NCI-H2029 treated with DMSO at 0.1 percent for 48 hours (cell line): Measurements from ENCODE around the gene KDM4B.

Experiments used
- DNase-seq: peaks from one replicate; lab custom pipeline; 2025; lab: John Stamatoyannopoulos, UW

KDM4B gene

GRCh38 chr19:5068233-5069072 lies 99.5 kb downstream of the KDM4B start:
- no peak for DNase-seq

DNA sequence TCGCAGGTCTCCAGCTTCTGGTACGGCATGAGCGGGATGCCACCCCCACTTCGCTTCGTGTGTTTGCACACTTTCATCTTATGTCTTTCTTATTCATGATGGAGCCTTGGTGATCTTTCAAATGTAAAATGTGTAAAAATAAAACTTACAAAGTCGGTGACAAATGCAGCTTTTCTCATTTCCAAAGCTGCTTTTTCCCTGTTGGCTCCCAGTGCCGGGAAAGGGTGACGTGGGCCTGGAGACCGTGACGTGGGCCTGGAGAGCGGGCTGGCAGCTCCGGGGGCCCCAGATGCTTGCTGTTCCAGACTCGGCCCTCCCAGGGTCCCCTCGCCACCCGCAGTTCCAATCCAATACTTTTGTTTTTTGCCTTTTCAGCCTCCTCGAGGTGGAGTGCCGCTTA lies 101.4 kb downstream of the KDM4B start:
- no peak for DNase-seq

- no peak for DNase-seq
Observed at GRCh38 chr19:5070930-5071329, 102.0 kb downstream of the KDM4B start.

GRCh38 chr19:5071579-5071978 lies 102.7 kb downstream of the KDM4B start:
- DNase-seq: no peak

GRCh38 chr19:5072115-5072514 lies 103.2 kb downstream of the KDM4B start:
- DNase-seq: no peak

DNA sequence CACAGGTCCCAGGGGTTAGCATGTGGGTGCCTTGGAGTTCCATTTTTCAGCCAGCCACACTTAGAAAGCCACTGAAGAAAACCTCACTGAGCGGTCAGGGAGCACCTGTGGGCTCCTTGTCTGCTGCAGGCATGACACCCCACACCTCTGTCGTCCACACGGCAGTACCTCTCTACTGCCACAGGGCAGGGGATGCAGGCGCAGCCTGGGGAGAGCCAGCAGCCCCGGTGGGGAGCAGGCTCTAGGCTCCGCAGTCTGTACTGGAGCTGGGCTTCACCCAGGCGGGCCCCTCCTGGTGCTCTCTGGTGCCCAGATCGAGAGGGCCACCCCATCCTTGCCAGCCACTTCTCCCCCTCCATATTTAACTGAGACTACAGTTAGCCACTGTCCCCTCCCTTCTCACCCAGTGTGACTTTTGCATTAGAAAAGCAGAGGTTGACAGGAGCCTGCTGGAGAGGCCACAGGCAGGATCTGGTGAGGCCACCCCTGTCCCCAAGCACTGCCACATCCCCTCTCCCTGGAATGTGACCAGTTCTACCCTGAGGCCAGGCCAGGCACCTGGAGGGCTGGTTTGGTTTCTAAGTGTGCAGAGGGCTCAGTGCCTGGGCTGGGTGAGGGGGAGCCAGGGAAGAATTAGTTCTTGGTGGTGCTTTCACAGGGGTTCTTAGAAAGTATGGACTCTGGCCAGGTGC lies 104.4 kb downstream of the KDM4B start:
- DNase-seq: no peak

DNA sequence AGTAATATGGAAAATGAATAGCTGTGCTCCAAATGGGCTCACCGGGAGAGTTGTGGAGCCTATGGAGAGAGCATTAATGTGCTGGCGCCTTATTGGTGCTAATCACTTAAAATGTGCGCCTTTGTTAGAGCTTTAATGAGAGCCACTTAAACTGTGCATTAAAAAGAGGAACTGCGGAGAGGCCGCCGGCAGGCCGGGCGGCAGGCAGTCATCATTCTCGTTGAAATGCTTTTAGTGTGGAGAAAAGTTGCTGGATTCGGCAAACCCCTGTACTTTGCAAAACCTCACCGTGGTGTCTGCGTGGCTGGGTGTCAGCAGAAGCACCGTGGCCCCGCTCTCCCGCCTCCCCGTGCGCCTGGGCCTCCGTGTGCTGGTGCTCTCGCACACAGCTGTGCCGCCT lies 105.5 kb downstream of the KDM4B start:
- no peak for DNase-seq

DNA sequence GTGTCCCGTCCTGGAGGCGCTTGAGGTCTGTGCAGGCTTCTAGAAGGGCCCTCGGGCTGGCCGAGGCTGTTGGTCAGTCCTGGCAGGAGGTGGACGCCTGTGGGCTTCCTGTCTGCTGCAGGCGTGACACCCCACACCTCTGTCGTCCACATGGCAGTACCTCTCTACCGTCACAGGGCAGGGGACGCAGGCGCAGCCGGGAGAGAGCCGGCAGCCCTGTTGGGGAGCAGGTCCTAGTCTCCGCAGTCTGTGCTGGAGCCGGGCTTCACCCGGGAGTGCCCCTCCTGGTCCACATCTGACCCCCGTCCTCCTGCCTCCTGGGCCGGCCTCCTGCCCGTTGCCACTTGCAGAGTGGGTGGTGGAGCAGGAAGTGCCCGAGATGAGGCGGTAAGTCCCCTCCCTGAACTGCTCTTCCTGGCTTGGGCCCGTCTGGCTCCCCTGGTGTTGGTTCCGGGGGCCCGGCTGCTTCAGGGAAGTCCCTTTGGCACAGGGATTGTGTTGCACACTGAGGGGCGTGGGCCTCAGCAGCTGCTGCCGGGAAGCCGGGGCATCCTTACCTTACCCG lies 106.0 kb downstream of the KDM4B start:
- no peak for DNase-seq

- DNase-seq: no peak
Observed at GRCh38 chr19:5075597-5075996, 106.7 kb downstream of the KDM4B start.

GRCh38 chr19:5076440-5077208 lies 107.7 kb downstream of the KDM4B start:
- no peak for DNase-seq

DNA sequence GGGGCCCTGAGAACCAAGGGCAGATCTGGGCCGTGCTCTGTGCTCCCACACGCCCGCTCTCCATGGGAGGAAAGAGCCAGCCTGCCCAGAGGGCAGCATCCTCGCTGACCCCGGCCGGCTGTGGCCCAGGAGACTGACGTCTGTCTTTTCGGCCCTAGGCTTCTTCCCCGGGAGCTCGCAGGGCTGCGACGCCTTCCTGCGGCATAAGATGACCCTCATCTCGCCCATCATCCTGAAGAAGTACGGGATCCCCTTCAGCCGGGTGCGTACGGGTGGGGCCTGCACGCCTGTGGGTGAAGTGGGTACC lies 108.2 kb downstream of the KDM4B start:
- DNase-seq: no peak

DNA sequence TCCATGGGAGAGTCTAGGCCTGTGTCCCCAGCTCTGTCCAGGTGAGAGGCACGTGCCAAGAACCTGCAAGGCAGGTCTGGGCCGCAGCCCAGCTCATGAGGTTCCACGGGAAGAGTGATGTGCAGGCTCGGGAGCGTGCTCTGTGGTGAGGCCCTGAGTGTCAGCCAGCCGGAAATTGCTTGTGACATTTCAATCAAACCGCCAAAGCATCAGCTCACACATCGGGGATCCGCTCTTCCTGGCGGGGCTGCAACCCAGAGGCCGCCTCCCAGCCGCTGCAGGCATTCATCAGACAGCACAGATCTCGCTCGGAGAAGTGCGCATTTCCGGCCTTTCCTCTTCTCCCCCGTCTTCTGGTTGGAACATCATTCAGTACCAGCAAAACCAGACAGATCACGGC lies 109.3 kb downstream of the KDM4B start:
- no peak for DNase-seq

DNA sequence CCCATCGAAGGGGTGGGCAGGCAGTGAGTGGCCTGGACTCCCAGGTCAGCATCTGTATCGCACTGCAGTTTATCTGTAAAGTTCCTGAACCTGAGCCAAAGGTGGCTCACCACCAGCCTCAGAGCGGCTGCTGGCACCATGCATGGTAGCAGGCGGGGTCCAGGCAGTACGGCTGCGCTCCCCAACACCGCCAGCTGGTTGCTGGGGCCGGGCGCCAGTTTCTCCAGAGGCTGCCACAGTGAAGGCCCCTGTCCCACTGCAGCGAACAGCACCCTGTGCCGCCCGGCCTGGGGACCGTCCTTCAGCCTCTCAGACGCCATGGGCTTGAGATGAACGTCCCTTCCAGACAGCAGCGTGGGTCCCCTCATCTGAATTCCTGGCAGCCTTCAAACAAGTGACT lies 109.8 kb downstream of the KDM4B start:
- no peak for DNase-seq

DNA sequence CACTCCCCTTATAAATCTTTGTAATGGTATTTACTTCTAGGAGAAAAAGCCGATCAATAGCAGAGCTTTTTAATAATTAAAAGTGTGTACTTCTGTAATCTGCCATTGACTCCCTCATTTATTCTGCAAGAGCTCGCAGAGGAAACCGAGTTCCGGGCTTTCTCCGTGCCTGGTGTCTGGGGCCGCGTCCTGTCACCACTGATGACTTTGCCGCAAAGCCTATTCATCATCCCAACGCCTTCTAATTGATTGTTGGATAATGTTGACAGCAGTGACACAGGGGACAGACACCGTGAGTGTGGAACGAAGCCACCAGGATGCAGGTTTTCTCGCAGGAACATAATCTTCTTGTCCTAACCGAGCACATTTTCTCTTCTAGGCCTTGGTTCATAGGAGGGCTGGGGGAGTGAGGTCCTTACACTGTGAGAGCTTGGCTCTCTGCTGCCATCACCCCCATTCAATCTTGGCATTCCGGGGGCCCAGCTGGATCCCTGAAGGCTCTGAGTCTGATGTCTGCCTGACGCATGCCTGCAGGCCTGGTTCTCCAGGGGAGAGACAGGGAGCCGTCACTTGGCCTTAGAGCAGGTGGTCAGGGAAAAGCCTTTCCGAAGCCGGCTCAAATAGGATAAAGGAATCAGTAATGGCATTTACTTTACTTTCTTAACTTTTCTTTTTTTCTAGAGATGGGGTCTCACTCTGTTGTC lies 110.3 kb downstream of the KDM4B start:
- DNase-seq: no peak

DNA sequence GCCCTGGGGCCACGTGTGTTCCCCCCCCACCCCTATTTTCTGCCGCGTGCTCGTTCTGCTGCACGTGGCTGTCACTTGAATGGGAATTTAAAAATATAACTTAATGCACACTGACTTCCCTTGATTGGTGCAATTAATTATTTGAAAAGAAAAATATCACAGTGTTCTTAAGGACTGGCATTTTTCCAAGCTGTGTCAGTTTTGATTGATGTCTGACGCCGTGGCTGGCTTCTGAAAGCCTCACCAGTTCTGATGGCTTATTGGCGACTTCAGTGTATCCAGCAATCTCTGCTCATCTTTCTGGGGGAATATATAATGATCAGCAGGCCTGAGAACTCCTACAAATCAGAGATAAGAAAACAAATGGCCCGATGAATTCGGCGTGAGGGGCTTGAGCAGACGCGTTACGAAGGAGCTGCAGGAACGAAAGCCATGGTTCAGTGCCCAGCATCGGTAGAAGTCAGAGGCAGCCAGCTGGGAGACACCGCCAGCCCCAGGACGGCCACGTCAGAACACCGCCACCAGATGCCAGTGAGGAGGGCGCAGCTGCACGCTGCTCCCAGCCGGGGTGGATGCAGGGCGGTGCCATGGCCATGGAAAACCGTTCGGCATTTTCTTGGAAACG lies 111.2 kb downstream of the KDM4B start:
- no peak for DNase-seq

GRCh38 chr19:5080809-5081208 lies 111.9 kb downstream of the KDM4B start:
- DNase-seq: no peak

DNA sequence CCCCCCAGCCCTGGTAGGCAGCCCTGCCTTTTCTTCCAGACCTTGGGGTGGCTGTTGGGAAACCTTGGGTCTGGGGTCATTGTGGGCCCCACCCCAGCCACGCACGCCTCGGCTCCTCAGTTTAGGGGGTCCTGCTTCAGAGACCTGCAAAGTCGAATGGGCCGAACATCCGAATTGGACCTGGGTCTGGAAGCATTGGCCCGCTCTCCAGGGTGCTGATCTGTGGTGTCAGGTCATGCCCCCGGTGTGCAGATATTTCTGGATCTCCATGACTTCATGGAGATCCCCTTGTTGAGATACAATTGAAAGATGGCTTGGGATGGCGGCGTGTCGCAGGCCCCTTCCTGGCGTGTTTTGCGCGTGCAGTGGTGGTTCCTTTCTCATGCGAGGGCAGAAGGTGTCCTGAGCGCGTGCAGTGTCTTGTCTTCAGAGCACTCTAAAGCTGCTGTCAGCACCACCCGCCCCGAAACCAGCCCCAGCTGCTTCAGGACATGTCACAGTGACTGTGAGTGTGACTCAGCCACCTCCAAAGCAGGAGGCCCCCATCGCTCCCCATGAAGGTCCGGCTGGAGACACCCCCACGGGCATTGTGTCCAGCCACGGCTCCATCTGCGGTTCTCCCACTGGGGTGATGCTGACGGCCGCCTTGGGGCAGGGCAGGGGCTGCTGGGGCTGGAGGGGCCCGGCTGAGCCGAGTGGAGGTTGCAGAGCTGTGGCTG lies 112.7 kb downstream of the KDM4B start:
- no peak for DNase-seq

DNA sequence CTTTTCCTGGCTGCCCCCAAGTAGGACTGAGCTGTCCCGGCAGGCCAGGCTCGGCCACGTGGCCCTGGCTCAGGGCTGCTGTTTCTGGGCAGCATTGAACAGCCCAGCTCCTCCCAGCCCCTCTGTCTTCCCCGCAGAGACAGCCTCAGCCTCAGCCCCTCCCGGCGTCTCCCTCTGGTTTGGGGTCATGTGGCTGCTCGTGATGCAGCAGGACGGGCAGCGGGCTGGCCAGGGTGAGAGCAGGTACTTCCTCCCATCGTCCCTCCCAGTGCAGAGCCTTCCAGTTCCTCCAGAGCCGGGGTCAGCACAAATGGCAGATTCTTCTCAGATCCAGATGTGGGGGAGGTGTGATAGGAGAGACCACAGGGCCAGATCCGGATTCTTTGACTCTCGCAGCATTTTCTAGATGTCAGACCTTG lies 114.6 kb downstream of the KDM4B start:
- no peak for DNase-seq

DNA sequence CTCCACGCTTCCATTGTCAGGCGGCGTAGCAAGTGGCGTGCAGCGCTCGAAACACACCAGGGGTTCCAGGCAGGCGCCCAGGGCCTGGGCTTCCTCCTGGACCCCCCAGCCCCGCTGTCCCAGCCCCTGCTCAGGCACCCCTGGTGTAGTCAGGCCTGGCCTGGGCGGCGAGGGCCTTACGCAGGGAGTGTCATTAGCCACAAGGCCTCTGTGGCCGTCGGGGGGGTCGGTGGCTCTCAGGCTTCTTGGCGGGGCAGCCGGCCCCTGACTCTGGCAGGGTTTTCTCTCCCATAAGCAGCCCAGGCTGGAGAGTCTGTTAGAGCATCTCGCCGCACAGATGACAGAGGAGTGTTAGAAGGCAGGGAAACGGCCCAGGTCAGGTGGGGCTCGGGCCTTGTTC lies 116.7 kb downstream of the KDM4B start:
- DNase-seq: no peak

GRCh38 chr19:5086230-5086629 lies 117.3 kb downstream of the KDM4B start:
- DNase-seq: no peak
